Esophagus squamous epithelium (tissue), 4 donors: ENCODE results near the gene C2orf76.

Experiments used
- CTCF ChIP-seq, 6 experiments: fragments of 450-650 bp in 4 of 6; fragments of 200-600 bp in 2 of 6; sonication (generic) in 2 of 6; IDR thresholded peaks; one replicate each; pipeline ENCODE4 v1.5.1; 2016 to 2019; ENCODE audit warnings: antibody characterized with exemption in 6 of 6, mild to moderate bottlenecking in 4 of 6, moderate library complexity in 4 of 6
- POLR2A ChIP-seq, 4 donors: fragments of 450-650 bp; IDR thresholded peaks; one replicate each; pipeline ENCODE4 v1.6.1; 2017; ENCODE audit warnings: antibody characterized with exemption in 4 of 4, mild to moderate bottlenecking in 4 of 4, moderate library complexity in 3 of 4

- TF ChIP-seq CTCF (IDR thresholded peaks at IDR 0.05), result peak; percentile 57 to 86 (median 82)
- TF ChIP-seq POLR2A (IDR thresholded peaks at IDR 0.05), result no peak
Observed at GRCh38 chr2:119407430-119408220, 41.0 kb upstream of the C2orf76 start.
